NCI-H345 treated with DMSO at 0.1 percent for 48 hours (cell line): ENCODE measurements around the gene GTPBP4.
"Not testable (repeated sequence)": the region's sequence is repeated elsewhere in the genome, so short reads cannot be mapped to it uniquely, and the experiment has no call there.

Experiments used
- DNase-seq: peaks from one replicate; lab custom pipeline; 2025; ENCODE audit not compliant: unreplicated experiment; lab: John Stamatoyannopoulos, UW

GTPBP4 gene

DNA sequence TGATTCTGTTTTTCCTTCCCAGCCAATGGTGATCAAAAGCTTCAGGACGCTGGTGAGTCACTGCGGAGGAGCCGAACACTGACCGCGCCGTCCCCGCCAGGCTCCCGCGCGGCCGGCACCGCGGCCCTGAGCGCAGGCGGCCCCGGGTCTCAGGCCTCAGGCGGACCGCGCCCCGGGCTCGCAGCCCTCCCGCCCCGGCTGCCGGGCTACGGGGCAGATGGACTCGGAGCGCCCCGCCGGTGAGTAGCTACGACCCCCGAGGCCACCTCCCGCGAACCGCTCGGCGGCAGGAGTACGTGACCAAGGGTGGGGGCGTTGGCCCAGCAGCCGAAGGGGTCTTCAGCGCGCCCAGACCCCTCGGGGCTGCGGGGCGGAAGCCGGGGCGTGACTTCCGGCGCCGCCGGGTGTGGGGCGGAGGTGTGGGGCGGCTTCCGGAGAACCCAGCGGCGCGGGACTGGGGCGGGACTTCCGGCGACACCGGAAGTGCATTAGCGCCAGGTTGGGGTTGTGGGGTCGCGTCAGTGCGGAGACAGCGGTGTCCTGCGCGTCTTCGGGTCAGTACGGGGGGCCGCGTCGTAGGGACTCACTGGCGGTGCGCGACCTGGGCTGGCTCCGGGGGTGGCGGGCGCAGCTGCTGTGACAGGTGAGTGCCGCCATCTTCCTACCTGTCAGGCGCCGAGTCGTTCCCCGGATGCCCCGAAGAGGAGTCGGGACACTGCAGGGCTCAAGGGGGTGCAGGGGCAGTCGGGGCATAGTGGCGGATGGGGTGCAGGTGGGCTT lies 68.3 kb downstream of the GTPBP4 start, which contains the start of gene WDR37:
Gene WDR37 (plus strand): TSS at position 60 of the 780 bp plus-strand sequence. CDS start 15,771 bp downstream, outside the sequence.
- peak; percentile 50 for DNase-seq

- DNase-seq, result no peak
Measured at GRCh38 chr10:1057106-1057657, 68.9 kb downstream of the GTPBP4 start.

DNA sequence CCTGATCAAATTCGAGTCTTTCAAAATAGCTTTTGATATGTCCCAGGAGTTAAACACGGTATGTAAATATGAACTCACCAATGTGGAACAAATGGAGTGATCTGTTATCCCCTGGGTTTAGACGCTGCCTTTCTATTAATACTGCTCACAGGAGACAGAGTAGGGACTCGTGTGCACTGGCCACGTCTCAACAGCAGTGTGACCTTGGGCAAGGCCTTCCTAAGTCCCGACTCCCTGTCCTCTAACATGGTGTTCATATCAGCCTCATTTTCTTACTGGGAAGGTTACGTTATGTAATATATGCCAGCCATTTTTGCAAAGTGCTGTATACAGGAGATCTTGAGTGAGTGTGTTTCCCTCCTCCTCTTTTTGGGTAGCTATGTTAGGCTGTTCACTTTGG lies 69.8 kb downstream of the GTPBP4 start:
- no peak for DNase-seq

DNA sequence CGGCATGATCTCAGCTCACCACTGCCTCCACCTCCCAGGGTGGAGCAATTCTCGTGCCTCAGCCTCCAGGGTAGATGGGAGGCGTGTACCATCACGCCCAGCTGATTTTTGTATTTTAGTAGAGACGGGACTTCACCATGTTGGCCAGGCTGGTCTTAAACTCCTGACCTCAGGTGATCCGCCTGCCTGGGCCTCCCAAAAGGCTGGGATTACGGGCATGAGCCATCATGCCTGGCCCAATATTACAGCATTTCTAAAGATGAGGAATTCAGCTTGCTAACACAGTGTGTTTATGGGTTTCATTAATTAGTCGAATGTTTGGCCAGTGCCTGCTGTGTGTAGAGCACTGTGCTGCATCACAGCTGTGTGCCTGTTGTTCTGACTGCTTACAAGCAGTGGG lies 71.7 kb downstream of the GTPBP4 start:
- no peak for DNase-seq

- DNase-seq, result no peak
Measured at GRCh38 chr10:1061930-1062774, 73.9 kb downstream of the GTPBP4 start.

- no peak for DNase-seq
Measured at GRCh38 chr10:1063232-1063865, 75.1 kb downstream of the GTPBP4 start.

- DNase-seq, result no peak
Measured at GRCh38 chr10:1064964-1065247, 76.7 kb downstream of the GTPBP4 start.

GRCh38 chr10:1066734-1067133 lies 78.5 kb downstream of the GTPBP4 start:
- DNase-seq, result not testable (repeated sequence)

GRCh38 chr10:1068380-1069361 lies 80.4 kb downstream of the GTPBP4 start:
- no peak for DNase-seq
